TTC549 (cell line): Measurements from ENCODE around the gene COL6A1.
"Not testable (repeated sequence)": the region's sequence is repeated elsewhere in the genome, so short reads cannot be mapped to it uniquely, and the experiment has no call there.

Experiments
- FAIRE-seq: peaks from 2 replicates; lab custom pipeline; 2012; peaks lifted over from hg19 to GRCh38; lab: Jason Lieb, UNC

The COL6A1 gene

GRCh38 chr21:45945066-45945867 lies 36.3 kb upstream of the COL6A1 start:
- FAIRE-seq, result no peak

GRCh38 chr21:45945868-45946210 lies 35.7 kb upstream of the COL6A1 start:
- FAIRE-seq, result no peak

- FAIRE-seq, result no peak
Measured at GRCh38 chr21:45947296-45947695, 34.3 kb upstream of the COL6A1 start.

GRCh38 chr21:45947716-45948255 lies 33.8 kb upstream of the COL6A1 start:
- no peak for FAIRE-seq

GRCh38 chr21:45948576-45949141 lies 32.9 kb upstream of the COL6A1 start:
- no peak for FAIRE-seq

GRCh38 chr21:45949928-45950739 lies 31.4 kb upstream of the COL6A1 start:
- FAIRE-seq, result no peak

- no peak for FAIRE-seq
Measured at GRCh38 chr21:45950740-45951515, 30.6 kb upstream of the COL6A1 start.

GRCh38 chr21:45951676-45952075 lies 29.9 kb upstream of the COL6A1 start:
- no peak for FAIRE-seq

GRCh38 chr21:45952527-45952926 lies 29.0 kb upstream of the COL6A1 start:
- not testable (repeated sequence) for FAIRE-seq

GRCh38 chr21:45952974-45953373 lies 28.6 kb upstream of the COL6A1 start:
- FAIRE-seq, result no peak

- FAIRE-seq, result no peak
Measured at GRCh38 chr21:45954261-45954660, 27.3 kb upstream of the COL6A1 start.

GRCh38 chr21:45954921-45955320 lies 26.6 kb upstream of the COL6A1 start:
- FAIRE-seq, result no peak

GRCh38 chr21:45957551-45957950 lies 24.0 kb upstream of the COL6A1 start:
- no peak for FAIRE-seq

GRCh38 chr21:45957981-45958600 lies 23.5 kb upstream of the COL6A1 start:
- FAIRE-seq, result no peak

GRCh38 chr21:45959182-45959581 lies 22.4 kb upstream of the COL6A1 start:
- no peak for FAIRE-seq

GRCh38 chr21:45959779-45960390 lies 21.7 kb upstream of the COL6A1 start:
- no peak for FAIRE-seq

- FAIRE-seq, result not testable (repeated sequence)
Measured at GRCh38 chr21:45961408-45961807, 20.2 kb upstream of the COL6A1 start.

GRCh38 chr21:45962531-45963231 lies 18.9 kb upstream of the COL6A1 start:
- FAIRE-seq, result no peak

- no peak for FAIRE-seq
Measured at GRCh38 chr21:45963232-45963570, 18.4 kb upstream of the COL6A1 start.

GRCh38 chr21:45964649-45965048 lies 16.9 kb upstream of the COL6A1 start:
- FAIRE-seq, result no peak
